Endodermal cell (in vitro differentiated cells): ENCODE data around the gene GALK2. TPM values are rescaled to one million over a fixed set of nuclear protein-coding genes. Genes with fewer than 3 reads are reported as not detected.

Experiments
- DNase-seq: peaks from one replicate; pipeline ENCODE4 v3.0.0-alpha.2; 2017
- H3K27ac ChIP-seq: 2 replicates; pipeline ENCODE4 v1.5.1; 2013; ENCODE audit warnings: mild to moderate bottlenecking, low read depth, low read length, moderate library complexity
- H3K27me3 ChIP-seq: 2 replicates; pipeline ENCODE4 v1.6.1; 2013; ENCODE audit warnings: mild to moderate bottlenecking, low read length, moderate library complexity; ENCODE audit not compliant: insufficient read depth, control insufficient read depth, poor library complexity, severe bottlenecking
- H3K36me3 ChIP-seq: 2 replicates; pipeline ENCODE4 v1.7.0; 2013; ENCODE audit warnings: mild to moderate bottlenecking, low read length, moderate library complexity; ENCODE audit not compliant: control insufficient read depth, insufficient read depth
- H3K4me1 ChIP-seq: one replicate; pipeline ENCODE4 v1.7.0; 2013; ENCODE audit warnings: low read length; ENCODE audit not compliant: control insufficient read depth, insufficient read depth
- H3K4me3 ChIP-seq: 2 replicates; pipeline ENCODE4 v1.5.1; 2013; ENCODE audit warnings: mild to moderate bottlenecking, low read length, moderate library complexity
- H3K9ac ChIP-seq: 2 replicates; pipeline ENCODE4 v1.6.1; 2013; ENCODE audit warnings: mild to moderate bottlenecking, low read length, moderate library complexity; ENCODE audit not compliant: poor library complexity, severe bottlenecking; ENCODE audit errors: extremely low read depth
- H3K9me3 ChIP-seq: 2 replicates; pipeline ENCODE4 v1.6.1; 2013; ENCODE audit warnings: mild to moderate bottlenecking, low read length, moderate library complexity; ENCODE audit not compliant: control insufficient read depth
- H3K27ac Mint-ChIP-seq: 2 replicates; pipeline ENCODE4 v1.8.0; 2020; ENCODE audit warnings: mixed read lengths
- H3K27me3 Mint-ChIP-seq: 2 replicates; pipeline ENCODE4 v1.8.0; 2021; ENCODE audit warnings: mild to moderate bottlenecking, mixed read lengths; ENCODE audit not compliant: insufficient read depth
- H3K36me3 Mint-ChIP-seq: 2 replicates; pipeline ENCODE4 v1.8.0; 2020; ENCODE audit warnings: low read depth, mixed read lengths
- H3K4me1 Mint-ChIP-seq: 2 replicates; pipeline ENCODE4 v1.8.0; 2020; ENCODE audit warnings: mixed read lengths
- H3K4me3 Mint-ChIP-seq: 2 replicates; pipeline ENCODE4 v1.8.0; 2020; ENCODE audit warnings: mild to moderate bottlenecking, moderate library complexity, mixed read lengths
- H3K9me3 Mint-ChIP-seq: 2 replicates; pipeline ENCODE4 v1.8.0; 2020; ENCODE audit warnings: mild to moderate bottlenecking, mixed read lengths
- CTCF ChIP-seq: fragments of 200-600 bp; sonication (generic); conservative IDR thresholded peaks from 2 replicates; pipeline ENCODE4 v1.5.0; 2021; ENCODE audit warnings: antibody characterized with exemption, mild to moderate bottlenecking
- WGBS, 2 experiments: methylation state at CpG; one replicate each; pipeline versions ENCODE4 v1.1.5 to v1.1.7; 2013; ENCODE audit warnings: missing lambda C conversion rate in 2 of 2, mixed read lengths in 1 of 2; ENCODE audit not compliant: insufficient coverage in 1 of 2, insufficient read length in 1 of 2; 5-methylcytosine and 5-hydroxymethylcytosine counted together
- total RNA-seq, 2 donors: library from RNA; stranded (reverse); fragmentation: NEBNext Ultra II Directional in 1 of 2; extraction: Animal tissue kit (Norgen Biotek cat#: 25700) in 1 of 2; gene quantifications; 2 replicates in 1 of 2; 3 replicates in 1 of 2; pipeline ENCODE4 v1.2.1, GENCODE V29; 2021

The GALK2 gene
- total RNA-seq, 2 donors from 2014 or later = 13.4 to 19.1 TPM

- H3K36me3 ChIP-seq = no peaks in the 10 kb centered on the region
- Mint-ChIP-seq H3K4me1 (peaks cover 14% of the 10 kb centered on the region), H3K27ac (peak overlapping the region; percentile 61), H3K9me3 (peaks cover 13% of the 10 kb centered on the region), H3K4me3 (no peak overlapping the region), H3K36me3 (peaks cover 11% of the 10 kb centered on the region), H3K27me3 (no peaks in the 10 kb centered on the region)
- no peak overlapping the region for H3K9ac ChIP-seq
- 91 to 100% methylated on average over 2 to 3 of the region's 3 CpGs for WGBS, 2 experiments
- DNase-seq = peak; percentile 92
- H3K27ac ChIP-seq = no peak overlapping the region
- no peaks in the 10 kb centered on the region for H3K27me3 ChIP-seq
- no peaks in the 10 kb centered on the region for H3K4me1 ChIP-seq
- H3K9me3 ChIP-seq = peaks cover 7% of the 10 kb centered on the region
- TF ChIP-seq CTCF = peak; percentile 87
- no peak overlapping the region for H3K4me3 ChIP-seq
Measured at GRCh38 chr15:49225572-49226281, 55.7 kb downstream of the GALK2 start.

- Histone ChIP-seq H3K27me3 (no peaks in the 10 kb centered on the region), H3K4me1 (no peaks in the 10 kb centered on the region), H3K27ac (no peak overlapping the region), H3K4me3 (no peak overlapping the region), H3K9ac (no peak overlapping the region), H3K36me3 (no peaks in the 10 kb centered on the region), H3K9me3 (peaks cover 7% of the 10 kb centered on the region)
- peaks cover 14% of the 10 kb centered on the region for H3K4me1 Mint-ChIP-seq
- H3K4me3 Mint-ChIP-seq = no peak overlapping the region
- DNase-seq = no peak
- H3K27ac Mint-ChIP-seq = no peak overlapping the region
- H3K36me3 Mint-ChIP-seq = peaks cover 17% of the 10 kb centered on the region
- TF ChIP-seq CTCF = no peak
- no peaks in the 10 kb centered on the region for H3K27me3 Mint-ChIP-seq
- peaks cover 25% of the 10 kb centered on the region for H3K9me3 Mint-ChIP-seq
Measured at GRCh38 chr15:49227602-49228001, 57.6 kb downstream of the GALK2 start.

GRCh38 chr15:49229922-49230321 is 59.9 kb downstream of the GALK2 start:
- Mint-ChIP-seq H3K27ac (no peak overlapping the region), H3K4me1 (peaks cover 11% of the 10 kb centered on the region), H3K9me3 (peaks cover 22% of the 10 kb centered on the region), H3K27me3 (no peaks in the 10 kb centered on the region), H3K36me3 (peaks cover 28% of the 10 kb centered on the region), H3K4me3 (no peak overlapping the region)
- H3K4me1 ChIP-seq = no peaks in the 10 kb centered on the region
- H3K9ac ChIP-seq = no peak overlapping the region
- H3K27ac ChIP-seq = no peak overlapping the region
- no peaks in the 10 kb centered on the region for H3K27me3 ChIP-seq
- H3K9me3 ChIP-seq = peaks cover 7% of the 10 kb centered on the region
- H3K4me3 ChIP-seq = no peak overlapping the region
- WGBS, 2 experiments = 90 to 92% methylated on average over 4 to 5 of the region's 5 CpGs
- no peak for DNase-seq
- H3K36me3 ChIP-seq = no peaks in the 10 kb centered on the region
- no peak for TF ChIP-seq CTCF
